HepG2 (cell line): ENCODE data around the gene SLC2A4. TPM values are rescaled to one million over a fixed set of nuclear protein-coding genes. Genes with fewer than 3 reads are reported as not detected.

ENCODE experiments used
- PRDM15 ChIP-seq: sonication (generic); formaldehyde crosslinking; IDR thresholded peaks from 2 replicates; pipeline ENCODE4 v1.4.0; 2020; ENCODE audit warnings: missing genetic modification reagents
- RFX3 ChIP-seq: IDR thresholded peaks from 2 replicates; pipeline ENCODE4 v1.6.1; 2016; ENCODE audit warnings: missing biosample characterization, missing genetic modification reagents
- RXRB ChIP-seq: IDR thresholded peaks from 2 replicates; pipeline ENCODE4 v1.6.1; 2016; ENCODE audit warnings: borderline replicate concordance, missing genetic modification reagents, missing compliant biosample characterization
- SMC3 ChIP-seq: IDR thresholded peaks from 2 replicates; pipeline ENCODE4 v1.6.1; 2011; ENCODE audit warnings: low read length, improper control_type of control experiment
- SNAPC4 ChIP-seq: sonication (generic); formaldehyde crosslinking; IDR thresholded peaks from 2 replicates; pipeline ENCODE4 v1.4.0; 2020; ENCODE audit warnings: mild to moderate bottlenecking, missing genetic modification reagents
- ZNF142 ChIP-seq: sonication (generic); formaldehyde crosslinking; IDR thresholded peaks from 2 replicates; pipeline ENCODE4 v1.4.0; 2020; ENCODE audit warnings: missing genetic modification reagents
- ZNF280B ChIP-seq: sonication (generic); formaldehyde crosslinking; IDR thresholded peaks from 2 replicates; pipeline ENCODE4 v1.5.0; 2020; ENCODE audit warnings: missing genetic modification reagents, mild to moderate bottlenecking, borderline replicate concordance
- ZNF674 ChIP-seq: sonication (generic); formaldehyde crosslinking; IDR thresholded peaks from 2 replicates; pipeline ENCODE4 v1.5.0; 2020; ENCODE audit warnings: low read depth, mild to moderate bottlenecking, missing genetic modification reagents
- ZNF740 ChIP-seq: sonication (generic); formaldehyde crosslinking; IDR thresholded peaks from 2 replicates; pipeline ENCODE4 v1.4.0; 2020; ENCODE audit warnings: missing genetic modification reagents
- ZNF792 ChIP-seq: IDR thresholded peaks from 2 replicates; pipeline ENCODE4 v1.6.1; 2016
- polyA plus RNA-seq, 8 experiments: library from polyadenylated mRNA; depleted of rRNA in 3 of 8; stranded (reverse) in 7 of 8; unstranded in 1 of 8; fragments of >200 nt; fragmentation: Illumina TruSeq in 4 of 8; extraction: Trizol in 4 of 8; gene quantifications; 2 replicates each; pipeline versions ENCODE4 v1.2.1 to v1.2.3, GENCODE V29; 2011 to 2016; ENCODE audit warnings: low read depth in 4 of 8, missing spikeins in 1 of 8, mixed read lengths in 1 of 8; ENCODE audit not compliant: insufficient read depth in 1 of 8
- total RNA-seq, 5 experiments: library from RNA; depleted of rRNA; stranded (reverse); fragments of >200 nt; fragmentation: Illumina TruSeq; extraction: Trizol; gene quantifications; 2 replicates each; pipeline ENCODE4 v1.2.3, GENCODE V29; 2016; ENCODE audit warnings: low read depth in 1 of 5

The SLC2A4 gene
- total and polyA plus RNA-seq, 2 of the 13 experiments (the other 11 are each of a cell fraction or from before 2014, with no cell fraction given), result 4.9 to 5.8 TPM

GRCh38 chr17:7252176-7253043 lies 29.1 kb upstream of the SLC2A4 start, which contains the start of gene ELP5 (continued):
- TF ChIP-seq SMC3 (peak; percentile 10; the same call in 1 of the 2 replicates), SNAPC4 (CRISPR knock-in tag) (peak; percentile 80), RXRB (CRISPR knock-in tag) (peak; percentile 77), ZNF792 (CRISPR knock-in tag) (peak; percentile 85; the same call in 1 of the 2 replicates), PRDM15 (CRISPR knock-in tag) (0 out of 2 replicates have a peak, but pooled peaks have one; percentile 5), ZNF280B (CRISPR knock-in tag) (peak; percentile 82), ZNF740 (CRISPR knock-in tag) (peak; percentile 84), ZNF142 (CRISPR knock-in tag) (0 out of 2 replicates have a peak, but pooled peaks have one; percentile 22), RFX3 (CRISPR knock-in tag) (no peak), ZNF674 (CRISPR knock-in tag) (no peak)
